WTC11 (cell line): ENCODE data around the gene NLRC5.

ENCODE experiments used
- ATF2 ChIP-seq: sonication (generic); formaldehyde crosslinking; IDR thresholded peaks from 2 replicates; pipeline ENCODE4 v1.8.1; 2022; ENCODE audit warnings: low read depth, missing genetic modification reagents, borderline replicate concordance
- CTCF ChIP-seq: fragments of 200-600 bp; IDR thresholded peaks from 2 replicates; pipeline ENCODE4 v1.8.0; 2022; ENCODE audit warnings: antibody characterized with exemption
- TCF7 ChIP-seq: sonication (generic); formaldehyde crosslinking; IDR thresholded peaks from 2 replicates; pipeline ENCODE4 v1.8.0; 2022; ENCODE audit warnings: mild to moderate bottlenecking, low read depth, missing genetic modification reagents, moderate library complexity
- ZNF219 ChIP-seq: sonication (generic); formaldehyde crosslinking; IDR thresholded peaks from 2 replicates; pipeline ENCODE4 v1.8.0; 2023; ENCODE audit warnings: missing genetic modification reagents, mild to moderate bottlenecking, borderline replicate concordance

- TF ChIP-seq ZNF219 (CRISPR knock-in tag) = no peak
- TF ChIP-seq TCF7 = no peak
- TF ChIP-seq CTCF = no peak
- no peak for TF ChIP-seq ATF2
Measured at GRCh38 chr16:57038166-57038565, 48.8 kb downstream of the NLRC5 start.
